K562 (cell line): ENCODE data around the gene FGR. TPM values are rescaled to one million over a fixed set of nuclear protein-coding genes. Genes with fewer than 3 reads are reported as not detected.

Source experiments
- ATF7 ChIP-seq: fragments of 450-650 bp; IDR thresholded peaks from 2 replicates; pipeline ENCODE4 v1.7.1; 2014; ENCODE audit warnings: mild to moderate bottlenecking, moderate library complexity
- BRD9 ChIP-seq: fragments of 450-650 bp; IDR thresholded peaks from 2 replicates; pipeline ENCODE4 v1.6.1; 2018; ENCODE audit warnings: low read depth; ENCODE audit not compliant: partially characterized antibody
- CXXC5 ChIP-seq: fragments of 250-450 bp; sonication (Bioruptor Pico); IDR thresholded peaks from 2 replicates; pipeline ENCODE4 v1.8.0; 2022; ENCODE audit warnings: inconsistent platforms, mild to moderate bottlenecking, moderate library complexity
- NRF1 ChIP-seq, 2 experiments: fragments of 450-650 bp; IDR thresholded peaks in 1 of 2; conservative IDR thresholded peaks in 1 of 2; 2 replicates each; pipeline ENCODE4 v1.6.1; 2014; ENCODE audit warnings: mild to moderate bottlenecking in 2 of 2
- RAD21 ChIP-seq, 2 experiments: fragments of 250-450 bp in 1 of 2; fragments of 450-650 bp in 1 of 2; sonication (Bioruptor Pico) in 1 of 2; formaldehyde crosslinking in 1 of 2; IDR thresholded peaks in 1 of 2; conservative IDR thresholded peaks in 1 of 2; 2 replicates each; pipeline versions ENCODE4 v1.4.0 to v1.8.0; 2020 to 2022; ENCODE audit warnings: mild to moderate bottlenecking in 2 of 2, moderate library complexity in 1 of 2
- SPI1 ChIP-seq: IDR thresholded peaks from 2 replicates; pipeline ENCODE4 v1.6.1; 2011; ENCODE audit warnings: low read depth, low read length, control low read depth, borderline replicate concordance
- TAF7 ChIP-seq: fragments of 450-650 bp; IDR thresholded peaks from 2 replicates; pipeline ENCODE4 v1.6.1; 2016; ENCODE audit warnings: missing genetic modification characterization, missing compliant biosample characterization
- TFAM ChIP-seq: fragments of 250-450 bp; sonication (Bioruptor Pico); conservative IDR thresholded peaks from 2 replicates; pipeline ENCODE4 v1.5.0; 2021; ENCODE audit warnings: mild to moderate bottlenecking, moderate library complexity
- UBTF ChIP-seq, 2 experiments: IDR thresholded peaks; 2 replicates each; pipeline ENCODE4 v1.6.1; 2012; ENCODE audit warnings: improper control_type of control experiment in 2 of 2, low read depth in 2 of 2, low read length in 2 of 2, borderline replicate concordance in 1 of 2
- YY1 ChIP-seq, 3 experiments: IDR thresholded peaks; 2 replicates each; pipeline ENCODE4 v1.6.1; 2011; ENCODE audit warnings: low read length in 2 of 3, mild to moderate bottlenecking in 2 of 3, moderate library complexity in 2 of 3, borderline replicate concordance in 1 of 3, control low read depth in 1 of 3, low read depth in 1 of 3; ENCODE audit not compliant: insufficient read depth in 3 of 3, insufficient replicate concordance in 2 of 3, control insufficient read depth in 1 of 3, insufficient read length in 1 of 3; ENCODE audit errors: extremely low read depth in 1 of 3
- ZBTB8A ChIP-seq: fragments of 450-650 bp; IDR thresholded peaks from 2 replicates; pipeline ENCODE4 v1.6.1; 2018; ENCODE audit warnings: mild to moderate bottlenecking, moderate library complexity; ENCODE audit not compliant: partially characterized antibody
- ZFP30 ChIP-seq: fragments of 250-450 bp; sonication (Bioruptor Pico); IDR thresholded peaks from 2 replicates; pipeline ENCODE4 v1.8.0; 2022; ENCODE audit warnings: moderate library complexity, mild to moderate bottlenecking, inconsistent platforms, borderline replicate concordance
- ZNF140 ChIP-seq: fragments of 250-450 bp; sonication (Bioruptor Pico); IDR thresholded peaks from 2 replicates; pipeline ENCODE4 v1.8.0; 2021; ENCODE audit warnings: moderate library complexity, mild to moderate bottlenecking, inconsistent platforms
- ZNF239 ChIP-seq: fragments of 250-450 bp; sonication (Bioruptor Pico); IDR thresholded peaks from 2 replicates; pipeline ENCODE4 v1.4.0; 2020; ENCODE audit warnings: mild to moderate bottlenecking
- ZNF316 ChIP-seq: fragments of 450-650 bp; IDR thresholded peaks from 2 replicates; pipeline ENCODE4 v1.6.1; 2016
- ZNF668 ChIP-seq: fragments of 250-450 bp; sonication (Bioruptor Pico); IDR thresholded peaks from 2 replicates; pipeline ENCODE4 v1.8.0; 2022; ENCODE audit warnings: mild to moderate bottlenecking, inconsistent platforms
- polyA plus RNA-seq, 8 experiments: library from polyadenylated mRNA; depleted of rRNA in 4 of 8; stranded (reverse) in 5 of 8; unstranded in 3 of 8; fragments of >200 nt; fragmentation: Nextera tagmentation in 2 of 8; fragmentation: Illumina TruSeq in 1 of 8; extraction: Ambion mirVana in 2 of 8; extraction: Trizol in 1 of 8; gene quantifications; 2 replicates each; pipeline versions ENCODE4 v1.2.1 to v1.2.3, GENCODE V29; 2011 to 2014; ENCODE audit warnings: inconsistent platforms in 1 of 8, missing spikeins in 1 of 8
- total RNA-seq, 7 experiments: library from RNA; depleted of rRNA in 6 of 7; stranded (reverse); fragments of >200 nt in 6 of 7; fragmentation: Illumina TruSeq in 2 of 7; extraction: Trizol in 2 of 7; gene quantifications; 2 replicates each; pipeline versions ENCODE4 v1.2.1 to v1.2.3, GENCODE V29; 2011 to 2021; ENCODE audit warnings: low replicate concordance in 1 of 7
- TF ChIP-seq, protein P1 (sequence below): sonication (generic); formaldehyde crosslinking; IDR thresholded peaks from 2 replicates; pipeline ENCODE4 v1.9.0; 2022; ENCODE audit warnings: mild to moderate bottlenecking, missing genetic modification reagents
- TF ChIP-seq, protein P2 (sequence below): fragments of 450-650 bp; IDR thresholded peaks from 2 replicates; pipeline ENCODE4 v1.6.1; 2018; ENCODE audit not compliant: partially characterized antibody

Gene FGR
- total and polyA plus RNA-seq, 9 of the 15 experiments (the other 6 are each of a cell fraction or from before 2014, with no cell fraction given): 0.04 to 0.11 TPM; not detected in 7

- TF ChIP-seq ZNF668 (CRISPR knock-in tag) (0 out of 2 replicates have a peak, but pooled peaks have one; percentile 17), CXXC5 (CRISPR knock-in tag) (no peak), UBTF (IDR thresholded peaks at IDR 0.05; ENCODE audit: borderline replicate concordance in 1 of 2, low read depth in 2 of 2, low read length in 2 of 2) (no peak), TFAM (CRISPR knock-in tag) (no peak), NRF1 (conservative IDR thresholded peaks at IDR 0.05 in 1 of 2, IDR thresholded peaks at IDR 0.05 in 1 of 2) (peak in 1 of 2 experiments; percentile 25; a peak in 2 of 4 replicates), ZNF316 (no peak), BRD9 (no peak), RAD21 (CRISPR knock-in tag; conservative IDR thresholded peaks at IDR 0.05 in 1 of 2, IDR thresholded peaks at IDR 0.05 in 1 of 2) (peak; percentile 38 to 69), ATF7 (0 out of 2 replicates have a peak, but pooled peaks have one; percentile 24), ZNF140 (CRISPR knock-in tag) (no peak), ZFP30 (CRISPR knock-in tag) (no peak), SPI1 (0 out of 2 replicates have a peak, but pooled peaks have one; percentile 11), TAF7 (no peak), YY1 (IDR thresholded peaks at IDR 0.05; ENCODE audit: borderline replicate concordance in 1 of 3, control insufficient read depth in 1 of 3, extremely low read depth in 1 of 3, insufficient read depth in 3 of 3, insufficient read length in 1 of 3, insufficient replicate concordance in 2 of 3, low read depth in 1 of 3, low read length in 2 of 3) (peak in 1 of 3 experiments; percentile 27), ZNF239 (CRISPR knock-in tag) (0 out of 2 replicates have a peak, but pooled peaks have one; percentile 25), ZBTB8A (no peak)
- TF ChIP-seq, protein P1, sequence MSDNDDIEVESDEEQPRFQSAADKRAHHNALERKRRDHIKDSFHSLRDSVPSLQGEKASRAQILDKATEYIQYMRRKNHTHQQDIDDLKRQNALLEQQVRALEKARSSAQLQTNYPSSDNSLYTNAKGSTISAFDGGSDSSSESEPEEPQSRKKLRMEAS (CRISPR knock-in tag): 0 out of 2 replicates have a peak, but pooled peaks have one; percentile 21
- TF ChIP-seq, protein P2, sequence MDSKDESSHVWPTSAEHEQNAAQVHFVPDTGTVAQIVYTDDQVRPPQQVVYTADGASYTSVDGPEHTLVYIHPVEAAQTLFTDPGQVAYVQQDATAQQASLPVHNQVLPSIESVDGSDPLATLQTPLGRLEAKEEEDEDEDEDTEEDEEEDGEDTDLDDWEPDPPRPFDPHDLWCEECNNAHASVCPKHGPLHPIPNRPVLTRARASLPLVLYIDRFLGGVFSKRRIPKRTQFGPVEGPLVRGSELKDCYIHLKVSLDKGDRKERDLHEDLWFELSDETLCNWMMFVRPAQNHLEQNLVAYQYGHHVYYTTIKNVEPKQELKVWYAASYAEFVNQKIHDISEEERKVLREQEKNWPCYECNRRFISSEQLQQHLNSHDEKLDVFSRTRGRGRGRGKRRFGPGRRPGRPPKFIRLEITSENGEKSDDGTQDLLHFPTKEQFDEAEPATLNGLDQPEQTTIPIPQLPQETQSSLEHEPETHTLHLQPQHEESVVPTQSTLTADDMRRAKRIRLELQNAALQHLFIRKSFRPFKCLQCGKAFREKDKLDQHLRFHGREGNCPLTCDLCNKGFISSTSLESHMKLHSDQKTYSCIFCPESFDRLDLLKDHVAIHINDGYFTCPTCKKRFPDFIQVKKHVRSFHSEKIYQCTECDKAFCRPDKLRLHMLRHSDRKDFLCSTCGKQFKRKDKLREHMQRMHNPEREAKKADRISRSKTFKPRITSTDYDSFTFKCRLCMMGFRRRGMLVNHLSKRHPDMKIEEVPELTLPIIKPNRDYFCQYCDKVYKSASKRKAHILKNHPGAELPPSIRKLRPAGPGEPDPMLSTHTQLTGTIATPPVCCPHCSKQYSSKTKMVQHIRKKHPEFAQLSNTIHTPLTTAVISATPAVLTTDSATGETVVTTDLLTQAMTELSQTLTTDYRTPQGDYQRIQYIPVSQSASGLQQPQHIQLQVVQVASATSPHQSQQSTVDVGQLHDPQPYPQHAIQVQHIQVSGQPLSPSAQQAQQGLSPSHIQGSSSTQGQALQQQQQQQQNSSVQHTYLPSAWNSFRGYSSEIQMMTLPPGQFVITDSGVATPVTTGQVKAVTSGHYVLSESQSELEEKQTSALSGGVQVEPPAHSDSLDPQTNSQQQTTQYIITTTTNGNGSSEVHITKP: peak; percentile 89
These were observed 8.8 kb upstream of the FGR start (continued) for GRCh38 chr1:27643600-27644368.
